HG03469 (cell line): ENCODE data around the gene GNG13.
"Not testable (repeated sequence)": the region's sequence is repeated elsewhere in the genome, so short reads cannot be mapped to it uniquely, and the experiment has no call there.

ENCODE experiments used
- ATAC-seq: cut with Tn5 transposase; IDR thresholded peaks from one replicate; pipeline ENCODE4 v1.9.1; 2021; ENCODE audit warnings: mild to moderate bottlenecking, moderate library complexity, moderate number of reproducible peaks; ENCODE audit not compliant: unreplicated experiment

Gene GNG13, protein sequence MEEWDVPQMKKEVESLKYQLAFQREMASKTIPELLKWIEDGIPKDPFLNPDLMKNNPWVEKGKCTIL

DNA sequence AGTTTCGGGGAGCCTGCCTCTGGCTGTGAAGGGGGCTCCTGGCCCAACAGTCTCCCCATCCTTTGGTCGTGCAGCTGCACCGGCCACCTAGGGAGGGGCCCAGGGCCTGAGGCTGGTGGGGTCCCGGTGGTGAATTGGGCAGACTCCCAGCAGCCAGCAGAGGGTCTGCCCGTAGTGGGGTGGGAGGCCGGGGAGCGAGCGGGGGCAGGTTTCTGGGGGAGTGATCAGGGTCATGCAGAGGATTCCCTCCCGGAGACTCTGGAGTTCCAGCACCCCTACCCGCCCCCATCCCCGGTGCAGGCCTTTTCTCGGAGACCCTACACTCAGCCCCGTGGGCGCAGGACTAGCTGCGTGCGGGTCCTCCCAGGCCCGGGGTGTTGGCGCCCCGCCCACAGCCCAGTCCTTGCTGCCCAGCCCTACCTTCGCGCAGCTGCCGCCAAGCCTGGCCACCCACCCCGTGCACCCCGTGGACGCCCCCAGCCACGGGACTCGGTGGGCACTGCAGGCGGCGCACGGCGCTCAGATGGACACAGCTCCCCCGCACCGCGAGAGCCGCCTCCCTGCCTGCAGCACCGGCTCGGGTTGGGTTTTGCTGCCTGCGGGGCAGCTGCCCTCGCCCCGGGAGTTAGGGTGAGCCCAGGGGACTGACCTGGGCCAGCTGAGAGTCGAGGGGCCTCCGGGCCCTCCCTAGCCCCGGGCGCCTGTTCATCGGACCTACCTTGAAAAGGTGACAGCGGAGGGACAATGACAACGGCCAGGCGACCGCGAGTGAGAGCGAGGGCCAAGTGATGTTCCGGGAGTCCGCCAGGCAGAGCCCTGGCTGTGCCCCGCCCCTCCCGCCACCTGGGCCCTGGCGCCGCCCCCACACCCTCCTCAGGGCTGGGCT, at the start of gene GNG13:
GNG13 (minus strand) TSS at position 787 of the 886 bp plus-strand sequence. CDS start 1,657 bp downstream, outside the sequence.
- ATAC-seq = no peak

DNA sequence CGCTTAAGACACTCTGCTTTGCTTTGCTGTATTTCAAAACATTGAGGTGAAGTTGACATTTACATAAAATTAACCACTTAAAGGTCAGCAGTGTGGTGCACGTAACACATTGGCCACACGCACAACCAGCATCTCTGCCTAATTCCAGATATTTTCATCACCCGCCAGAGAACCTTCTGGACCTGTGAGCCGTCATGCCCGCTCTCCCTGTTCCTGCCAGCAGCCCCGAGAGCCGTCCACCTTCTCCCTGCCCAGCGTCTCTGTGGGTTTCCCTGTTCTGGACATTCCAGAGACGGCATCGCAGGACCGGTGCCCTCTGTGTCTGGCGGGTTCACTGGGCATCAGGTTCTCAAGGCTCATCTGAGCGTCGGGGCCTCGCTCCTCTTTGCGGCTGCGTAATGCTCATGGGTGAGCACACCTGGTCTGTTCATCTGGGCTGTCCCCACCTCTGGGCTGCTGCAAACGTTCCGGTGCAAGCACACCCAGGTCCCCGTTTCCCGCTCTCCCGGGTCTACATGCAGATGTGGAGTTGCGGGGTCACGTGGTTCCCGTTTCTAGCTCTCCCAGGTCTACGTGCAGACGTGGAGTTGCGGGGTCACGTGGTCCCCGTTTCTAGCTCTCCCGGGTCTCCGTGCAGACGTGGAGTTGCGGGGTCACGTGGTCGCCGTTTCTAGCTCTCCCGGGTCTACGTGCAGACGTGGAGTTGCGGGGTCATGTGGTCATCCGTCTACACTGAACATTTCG, 48.1 kb upstream of the GNG13 start:
- no peak for ATAC-seq

DNA sequence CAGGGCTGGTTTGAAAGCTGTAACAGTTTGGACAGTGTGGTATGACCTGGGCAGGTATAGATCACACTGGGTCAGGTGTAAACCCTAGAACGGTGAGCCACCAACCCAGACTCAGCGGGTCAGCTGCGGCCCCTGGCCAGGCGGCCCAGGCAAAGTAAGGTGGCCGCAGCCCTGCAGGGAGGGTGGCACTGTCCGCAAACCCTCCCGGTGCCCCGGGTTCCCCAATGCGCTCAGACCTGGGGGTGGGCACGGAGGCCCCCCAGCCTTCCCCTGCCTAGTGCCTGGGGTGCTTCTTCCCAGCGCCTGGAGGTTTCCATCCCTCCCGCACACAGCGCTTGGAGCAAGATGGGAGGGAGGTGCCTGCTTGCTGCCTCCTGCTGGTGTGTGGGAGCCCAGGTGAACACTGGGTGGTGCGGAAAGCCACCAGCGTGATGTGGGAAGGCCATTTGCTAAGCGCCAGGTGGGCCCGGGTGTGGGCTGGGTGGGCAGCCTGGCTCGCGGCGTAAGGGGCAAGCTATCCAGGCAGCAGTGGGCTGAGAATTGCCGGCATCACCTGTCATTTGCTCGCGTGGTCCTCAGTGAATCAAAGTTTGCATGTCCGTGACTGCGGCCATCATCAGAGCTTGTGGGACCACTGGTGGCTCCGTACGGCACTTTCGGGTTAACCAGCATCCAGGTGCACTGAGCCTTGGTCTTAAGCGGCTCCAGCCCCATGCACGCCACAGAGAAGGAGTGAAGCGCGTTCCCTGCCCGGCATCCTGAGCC, 47.3 kb upstream of the GNG13 start:
- ATAC-seq = no peak

DNA sequence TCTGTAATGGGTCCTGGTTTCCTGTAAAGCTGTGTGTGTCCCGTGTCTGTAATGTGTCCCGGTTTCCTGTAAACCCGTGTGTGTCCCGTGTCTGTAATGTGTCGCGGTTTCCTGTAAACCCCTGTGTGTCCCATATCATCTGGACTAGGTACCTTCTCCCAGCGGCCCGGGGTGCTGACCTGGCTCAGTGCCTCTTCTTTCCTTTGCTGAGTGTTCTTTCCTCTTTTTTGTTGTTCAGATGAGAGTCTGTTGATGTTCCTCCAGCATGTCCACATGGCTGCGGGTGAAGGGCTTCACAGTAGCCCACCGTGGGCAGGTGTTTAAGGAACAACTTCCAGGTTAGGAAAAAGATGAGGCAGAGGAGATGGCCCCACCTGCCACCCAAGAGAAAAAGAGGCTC, 46.6 kb upstream of the GNG13 start:
- no peak for ATAC-seq

DNA sequence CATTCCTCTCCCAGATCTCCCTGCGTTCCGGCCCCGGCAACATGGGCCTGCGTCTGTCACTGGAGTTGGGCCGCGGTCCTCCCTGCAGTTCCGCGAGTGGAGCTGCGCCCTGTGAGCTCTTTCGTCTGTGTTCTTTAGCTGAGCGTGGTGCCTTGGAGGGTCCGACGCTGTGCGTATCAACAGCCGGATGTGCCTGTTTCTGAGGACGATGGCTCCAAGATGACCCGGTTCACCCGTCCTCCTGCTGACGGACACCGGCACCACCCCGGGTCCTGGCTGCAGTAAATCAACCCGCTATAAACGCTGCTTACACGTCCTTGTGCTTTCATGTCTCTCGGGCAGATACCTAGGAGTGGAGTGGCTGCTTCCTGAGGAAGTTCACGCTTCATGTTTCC, 44.8 kb upstream of the GNG13 start:
- ATAC-seq = no peak

DNA sequence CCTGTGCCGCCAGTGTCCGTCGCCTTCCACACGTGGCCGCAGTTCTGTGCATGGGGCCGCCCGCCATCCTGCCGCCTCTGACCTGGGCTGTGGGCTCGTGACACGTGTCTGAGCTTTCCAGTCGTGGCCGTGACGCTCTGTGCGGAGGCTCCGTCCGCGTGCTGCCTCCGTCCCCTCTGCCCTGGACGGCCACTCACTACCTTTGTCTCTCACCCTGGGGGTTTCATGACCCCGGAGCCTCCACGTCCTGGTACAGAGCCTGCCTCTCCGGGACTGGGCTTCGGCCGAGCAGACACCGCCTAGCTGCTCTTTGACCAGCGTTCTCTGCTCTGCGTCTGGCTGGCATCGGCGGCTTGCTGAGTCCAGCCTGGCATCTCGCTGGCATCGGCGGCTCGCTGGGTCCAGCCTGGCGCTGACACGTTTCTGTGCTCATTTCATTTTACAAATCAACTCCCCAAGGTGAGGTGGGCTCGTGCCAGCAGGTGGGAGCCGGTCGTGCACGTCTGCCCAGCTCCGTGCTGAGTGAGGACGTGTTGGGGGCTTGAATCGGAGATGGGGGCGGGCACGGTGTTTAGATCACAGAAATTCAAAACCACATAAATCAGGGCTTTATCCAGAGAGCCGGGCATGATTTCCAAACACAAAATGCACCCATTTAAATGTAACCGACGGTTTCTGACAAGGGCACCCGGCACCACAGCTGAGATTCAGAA, 44.3 kb upstream of the GNG13 start:
- no peak for ATAC-seq

DNA sequence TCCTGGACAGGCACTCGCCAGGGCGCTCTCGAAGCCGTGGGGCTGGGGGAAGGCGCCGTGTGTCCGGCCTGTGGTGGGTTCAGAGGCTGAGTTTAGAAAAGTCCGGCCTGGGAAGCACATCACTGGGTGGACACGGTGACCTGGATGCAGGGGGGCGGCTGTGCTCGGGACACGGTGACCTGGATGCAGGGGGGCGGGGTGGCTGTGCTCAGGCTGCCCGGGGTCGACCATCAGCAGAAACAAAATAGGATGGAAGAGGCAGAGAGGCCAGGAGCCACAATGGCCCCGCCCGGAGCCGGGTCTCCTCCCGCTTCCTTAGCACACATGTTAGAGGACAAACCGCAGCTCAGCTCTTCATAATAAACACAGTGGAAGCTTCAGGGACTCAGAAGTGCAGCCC, 43.2 kb upstream of the GNG13 start:
- no peak for ATAC-seq

DNA sequence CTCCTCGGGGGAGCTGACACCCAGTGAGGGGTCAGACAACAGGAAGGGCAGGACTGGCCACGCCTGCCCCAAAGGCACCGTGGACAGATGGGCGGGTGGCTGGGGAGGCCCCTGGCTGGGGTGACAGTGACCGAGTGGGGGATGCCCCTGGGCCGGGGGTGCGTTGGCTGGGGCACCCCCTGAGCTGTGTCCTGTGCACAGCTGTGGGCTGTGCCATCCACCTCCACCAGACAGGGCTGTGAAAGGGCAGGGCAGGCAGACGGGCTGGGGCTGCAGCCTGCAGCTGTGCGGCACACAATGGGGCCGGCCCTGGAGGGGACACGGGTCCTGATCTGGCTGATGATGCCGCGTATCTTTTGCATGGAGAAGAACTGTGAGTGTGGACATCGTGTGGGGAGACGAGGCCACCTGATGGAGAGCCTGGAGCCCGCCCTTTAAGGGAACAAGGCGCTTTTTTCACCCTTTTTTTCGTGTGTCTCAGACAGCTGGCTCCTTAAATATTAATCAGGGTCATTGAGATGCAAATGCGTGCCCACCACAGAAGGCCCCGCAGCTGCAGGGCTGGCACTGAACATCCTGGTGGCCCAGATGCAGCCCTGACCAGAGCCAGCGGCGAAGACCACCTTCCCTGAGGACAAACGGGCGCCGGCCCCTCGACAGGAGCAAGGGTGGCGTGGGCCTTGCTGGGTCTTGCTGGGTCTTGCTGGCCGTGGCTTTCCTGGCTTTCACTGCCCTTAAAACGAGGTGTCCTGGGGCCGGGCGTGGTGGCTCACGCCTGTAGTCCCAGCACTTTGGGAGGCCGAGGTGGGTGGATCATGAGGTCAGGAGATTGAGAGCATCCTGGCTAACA, 42.4 kb upstream of the GNG13 start:
- ATAC-seq = no peak

DNA sequence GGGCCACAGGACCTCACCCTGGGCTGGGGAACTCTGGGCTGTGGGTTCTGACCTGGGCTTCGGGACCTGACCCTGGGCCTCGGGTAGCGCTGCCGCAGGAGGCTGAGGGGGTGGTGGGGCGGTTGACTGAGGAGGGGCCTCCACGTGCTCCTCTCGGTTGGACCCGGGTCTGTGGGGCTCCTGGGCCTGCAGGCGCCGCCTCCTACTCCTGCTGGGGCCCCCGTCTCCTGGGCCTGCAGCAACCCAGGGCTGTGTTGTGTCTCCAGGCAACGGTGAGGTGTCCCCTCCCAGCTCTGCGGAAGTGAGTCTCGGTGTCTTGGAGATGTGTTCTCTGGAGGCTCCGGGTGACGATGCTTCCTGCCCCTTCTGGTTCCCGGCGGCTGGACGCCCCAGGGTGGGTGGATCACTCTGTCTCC, 41.5 kb upstream of the GNG13 start:
- ATAC-seq = no peak

DNA sequence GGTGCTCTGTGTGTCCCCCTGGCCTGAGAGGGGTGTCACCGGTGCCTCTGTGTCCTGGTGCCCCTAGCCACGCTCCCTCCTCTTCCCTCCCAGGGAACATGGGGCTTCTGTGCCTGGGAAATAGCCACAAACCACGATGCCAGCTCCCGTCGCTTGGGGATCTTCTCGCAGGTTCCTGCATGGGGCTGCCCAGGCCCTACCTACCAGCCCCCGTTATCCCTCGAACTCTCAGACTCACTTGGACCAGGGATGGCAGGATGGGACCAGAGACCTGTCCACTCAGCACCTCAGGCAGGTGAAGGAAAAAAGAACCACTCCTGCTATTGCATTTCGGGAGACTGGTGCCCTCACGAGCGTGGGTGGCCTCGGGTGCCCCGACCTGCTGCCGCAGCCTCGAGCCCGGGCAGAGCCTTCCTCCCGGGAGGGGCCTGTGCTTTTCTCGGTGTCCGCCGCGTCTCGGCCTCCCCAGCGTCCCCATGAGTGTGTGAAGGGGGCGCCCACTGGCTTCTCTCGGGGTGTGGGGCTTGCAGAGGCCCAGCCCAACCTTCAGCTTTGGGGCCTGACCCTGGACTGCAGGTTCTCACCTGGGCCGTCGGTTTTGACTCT, 41.0 kb upstream of the GNG13 start:
- no peak for ATAC-seq

DNA sequence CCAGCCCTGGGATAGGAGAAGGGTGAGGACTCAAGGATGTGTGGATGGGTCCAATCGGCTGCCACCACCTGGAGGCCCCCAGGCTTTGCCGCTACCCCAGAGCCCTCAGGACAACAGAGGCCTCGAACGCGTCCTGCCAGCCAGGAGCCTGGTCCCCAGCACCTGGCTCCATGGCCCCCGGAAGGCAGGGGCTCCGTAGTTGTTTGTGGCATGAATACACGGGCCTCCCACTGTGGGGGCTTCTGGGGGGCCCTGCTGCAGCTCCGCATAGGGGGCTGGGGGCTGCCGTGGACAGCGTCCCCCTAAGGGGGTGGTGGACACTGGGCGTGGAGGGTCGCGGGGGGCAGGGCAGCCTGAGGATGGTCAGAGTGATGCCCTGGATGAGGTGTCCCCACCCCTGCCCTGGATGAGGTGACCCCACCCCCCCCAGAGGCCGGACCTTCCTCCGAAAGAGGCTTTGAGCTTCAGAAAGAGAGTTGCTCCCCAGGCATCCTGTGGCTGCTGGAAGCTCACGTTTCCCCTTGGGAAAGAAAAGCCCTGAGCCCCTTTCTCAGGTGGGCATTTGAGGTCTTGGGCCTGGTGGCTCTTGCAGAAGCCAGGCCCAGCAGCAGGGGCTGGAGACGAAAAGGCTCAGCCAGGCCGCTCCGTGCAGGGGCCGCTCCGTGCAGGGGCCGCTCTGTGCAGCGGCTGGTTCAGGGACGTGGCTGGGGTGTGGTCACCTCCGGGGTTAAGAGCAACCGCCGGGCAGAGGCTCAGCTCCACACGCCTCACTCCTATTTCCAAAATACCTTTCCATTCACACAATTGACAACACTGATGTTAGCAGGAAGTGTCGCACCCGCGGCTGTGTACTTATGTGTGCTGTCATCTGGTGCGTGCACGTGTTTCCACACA, 40.3 kb upstream of the GNG13 start:
- no peak for ATAC-seq

DNA sequence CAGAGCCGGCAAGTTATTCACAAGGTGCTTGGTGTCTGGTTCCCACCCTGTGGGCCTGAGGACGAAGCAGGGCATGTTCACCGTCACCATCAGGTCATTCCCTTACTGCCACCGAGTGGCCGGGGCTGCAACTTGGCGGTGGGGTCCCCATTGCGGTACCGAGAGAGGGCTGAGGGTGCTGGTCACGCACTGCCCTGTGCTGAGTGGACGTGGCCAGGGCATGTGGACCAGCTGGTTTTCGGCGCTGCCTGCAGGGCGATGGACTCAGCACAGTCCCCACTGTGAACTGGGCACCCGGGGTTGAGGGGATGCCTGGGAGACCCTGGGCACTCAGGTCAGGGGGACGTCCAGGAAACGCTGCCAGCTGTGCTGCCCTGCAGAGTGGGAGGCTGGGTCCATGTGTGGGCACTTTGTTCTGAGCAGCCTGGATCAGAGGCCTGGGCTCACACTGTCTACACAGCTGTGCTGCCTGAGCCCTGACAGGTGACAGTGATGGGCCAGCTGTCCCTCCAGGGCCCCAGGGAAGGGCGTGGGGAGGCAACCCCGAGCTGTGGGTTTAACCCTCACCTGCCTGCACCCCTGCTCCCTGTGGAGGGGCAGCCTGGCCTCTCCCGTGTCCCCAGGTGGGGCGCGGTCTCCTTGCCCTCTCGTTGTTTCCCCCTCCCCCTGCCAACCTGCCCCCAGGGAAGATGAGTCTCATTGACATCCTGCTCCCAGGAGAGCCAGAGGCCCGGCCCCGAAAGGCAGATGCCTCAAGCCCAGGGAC, 39.3 kb upstream of the GNG13 start:
- no peak for ATAC-seq

DNA sequence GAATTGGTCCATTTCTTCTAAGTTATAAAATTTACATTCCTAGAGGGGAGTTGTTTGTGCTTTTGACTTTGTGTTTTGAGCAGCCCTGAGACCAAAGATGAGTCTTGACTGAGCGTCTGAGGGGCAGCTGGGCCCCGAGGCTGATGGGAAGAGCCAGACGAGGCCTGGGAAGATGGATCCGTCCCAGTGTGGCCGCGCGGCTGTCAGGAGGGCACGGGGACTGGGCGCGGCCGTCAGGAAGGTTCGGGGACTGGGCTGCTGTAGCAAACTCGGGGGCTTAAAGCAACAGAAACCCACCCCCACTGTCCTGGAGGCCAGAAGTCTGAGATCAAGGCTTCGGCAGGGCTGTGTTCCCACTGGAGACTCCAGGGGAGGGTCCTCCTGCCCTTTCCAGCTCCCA, 38.2 kb upstream of the GNG13 start:
- ATAC-seq = no peak

DNA sequence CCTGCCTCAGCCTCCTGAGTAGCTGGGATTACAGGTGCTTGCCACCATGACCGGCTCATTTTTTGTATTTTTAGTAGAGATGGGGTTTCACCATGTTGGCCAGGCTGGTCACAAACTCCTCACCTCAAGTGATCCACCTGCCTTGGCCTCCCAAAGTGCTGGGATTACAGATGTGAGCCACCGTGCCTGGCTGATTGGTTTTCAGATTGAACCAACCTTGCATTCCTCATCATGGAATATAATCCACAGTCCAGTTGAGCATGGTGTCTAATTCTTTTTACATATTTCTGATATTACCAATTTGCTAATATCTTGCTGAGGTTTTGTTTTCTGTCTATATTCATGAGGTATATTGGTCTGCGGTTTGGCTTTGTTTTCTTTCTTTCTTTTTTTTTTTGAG, 36.3 kb upstream of the GNG13 start:
- not testable (repeated sequence) for ATAC-seq

DNA sequence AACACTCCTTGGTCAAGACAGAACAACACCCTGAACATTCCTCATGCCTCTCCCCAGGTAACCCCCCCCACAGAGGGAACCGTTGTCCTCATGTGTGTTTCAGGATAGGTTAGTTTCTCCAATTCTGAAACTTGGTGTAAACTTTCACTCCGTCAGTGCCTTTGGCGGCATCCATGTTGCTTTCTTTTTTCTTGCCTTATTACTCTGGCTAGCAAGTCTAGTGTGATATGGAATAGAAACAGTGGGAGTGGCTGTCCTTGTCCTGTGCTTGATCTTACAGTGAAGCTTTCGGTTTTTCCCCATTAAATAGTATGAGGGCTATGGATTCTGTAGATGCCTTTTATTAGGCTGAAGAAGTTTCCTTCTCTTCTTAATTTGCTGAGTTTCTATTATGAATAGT, 35.7 kb upstream of the GNG13 start:
- ATAC-seq = no peak

DNA sequence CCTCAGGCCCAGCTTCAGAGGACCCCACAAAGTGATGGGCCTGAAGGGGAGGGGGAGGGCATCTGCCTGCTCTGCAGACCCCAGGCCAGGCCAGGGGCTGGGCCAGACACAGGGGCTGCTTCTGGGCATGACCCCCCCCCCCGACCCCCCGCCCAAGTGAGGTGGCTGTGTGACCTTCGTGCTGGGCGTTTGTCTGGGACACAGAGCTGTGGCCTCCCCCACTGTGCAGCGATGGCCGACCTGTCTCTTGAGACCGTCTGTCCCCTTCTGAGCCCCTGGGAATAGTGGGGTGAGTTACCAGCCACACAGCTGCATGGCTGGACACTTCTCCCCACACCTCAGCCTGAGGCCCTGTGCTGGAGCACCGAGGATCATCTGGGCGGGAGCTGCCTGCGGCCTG, 34.8 kb upstream of the GNG13 start:
- ATAC-seq = no peak

DNA sequence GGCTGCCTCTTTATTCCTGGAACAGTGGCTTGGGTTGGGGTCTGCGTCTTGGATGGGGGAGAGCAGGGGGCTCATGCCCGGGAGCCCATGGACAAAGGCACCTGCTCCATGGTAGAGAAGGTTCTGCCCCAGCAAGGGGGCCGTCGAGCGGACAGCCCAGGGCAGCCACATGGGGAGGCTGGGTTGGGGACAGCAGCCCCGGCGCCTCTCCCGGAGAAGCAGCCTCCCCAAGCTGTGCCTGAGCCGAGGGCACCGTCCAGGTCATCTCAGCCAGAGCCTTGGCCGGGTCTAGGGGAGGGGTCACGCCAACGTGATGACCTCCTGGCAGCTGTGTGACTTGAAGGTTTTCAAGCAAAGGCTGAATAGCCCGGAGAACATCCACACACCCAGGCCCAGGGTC, 32.9 kb upstream of the GNG13 start:
- ATAC-seq = no peak
